ENCODE data around the gene SUMO3.

- TF ChIP-seq POLR2AphosphoS5 (IDR thresholded peaks at IDR 0.05; ENCODE audit: low read depth, low read length) (no peak), POLR2A (IDR thresholded peaks at IDR 0.05; ENCODE audit: low read depth, low read length) (no peak), TAF1 (IDR thresholded peaks at IDR 0.05; ENCODE audit: borderline replicate concordance, low read depth, low read length) (no peak)
Observed at GRCh38 chr21:44767834-44768831, 49.7 kb downstream of the SUMO3 start.
